ENCODE data around the gene SRRM1.

SRRM1 gene

GRCh38 chr1:24642481-24643362 is at the start of gene SRRM1:
SRRM1 (plus strand) TSS chr1:24643302; CDS start chr1:24643327, 25 bp downstream.
- DNase-seq, result peak; percentile 98

- no peak for DNase-seq
Measured at GRCh38 chr1:24594328-24594598, 48.8 kb upstream of the SRRM1 start.

GRCh38 chr1:24596401-24596880 is 46.7 kb upstream of the SRRM1 start:
- DNase-seq, result no peak

DNA sequence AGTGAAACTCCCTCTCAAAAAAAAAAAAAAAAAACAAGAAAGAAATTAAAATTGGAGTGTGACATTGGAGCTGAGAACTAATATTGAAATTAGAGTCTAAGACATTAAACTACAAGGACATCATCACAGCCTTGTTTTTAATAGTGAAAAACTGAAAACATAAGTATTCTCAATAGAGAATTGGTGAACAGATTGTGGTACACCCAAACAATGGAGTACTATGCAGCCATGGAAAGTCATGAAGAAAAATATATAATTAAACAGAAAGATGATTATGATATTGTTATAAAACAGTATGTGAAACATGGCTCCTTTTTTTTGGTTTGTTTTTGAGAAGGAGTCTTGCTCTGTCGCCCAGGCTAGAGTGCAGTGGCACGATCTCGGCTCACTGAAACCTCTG is 43.8 kb upstream of the SRRM1 start:
- no peak for DNase-seq

DNA sequence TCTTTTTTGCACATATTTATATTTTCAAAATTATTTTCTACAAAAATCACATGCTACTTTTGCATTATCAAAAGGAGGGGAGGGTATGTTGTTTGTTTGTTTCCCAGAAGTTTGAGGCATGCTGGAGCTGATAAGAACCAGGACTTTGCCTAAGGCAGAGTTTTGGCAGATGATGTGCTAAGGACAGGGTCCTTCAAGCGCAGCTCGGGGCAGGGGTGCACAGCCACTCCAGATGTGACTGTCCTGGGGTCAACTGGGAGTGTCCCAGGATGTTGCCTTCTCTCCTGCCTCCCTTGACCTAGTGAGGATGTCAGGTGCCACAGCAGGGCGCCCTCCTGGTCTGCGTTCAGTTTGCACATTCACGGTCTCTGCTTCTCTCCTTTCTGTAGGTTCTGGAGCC is 42.6 kb upstream of the SRRM1 start:
- no peak for DNase-seq

- no peak for DNase-seq
Measured at GRCh38 chr1:24605534-24606295, 37.4 kb upstream of the SRRM1 start.

GRCh38 chr1:24606296-24606605 is 36.9 kb upstream of the SRRM1 start:
- no peak for DNase-seq

DNA sequence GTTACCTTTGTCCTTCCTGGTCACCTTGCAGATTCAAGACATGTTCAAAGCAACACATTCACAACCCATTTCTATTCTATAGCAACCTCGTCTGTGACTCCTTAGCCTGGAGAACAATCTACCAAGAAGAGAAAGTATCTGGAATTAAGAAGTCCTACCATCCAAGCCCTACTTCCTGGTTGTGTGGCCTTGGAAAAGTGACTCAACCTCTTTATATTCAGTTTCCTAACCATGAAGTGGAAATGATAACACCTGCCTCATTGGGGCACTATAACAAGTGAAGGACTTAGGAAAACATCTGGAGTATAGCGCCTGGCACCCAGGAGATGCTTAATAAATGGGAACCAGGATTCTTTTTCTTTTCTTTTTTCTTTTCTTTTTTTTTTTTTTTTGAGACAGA is 36.5 kb upstream of the SRRM1 start:
- no peak for DNase-seq

GRCh38 chr1:24609949-24610517 is 33.1 kb upstream of the SRRM1 start:
- no peak for DNase-seq

- DNase-seq, result no peak
Measured at GRCh38 chr1:24619376-24619775, 23.7 kb upstream of the SRRM1 start.

DNA sequence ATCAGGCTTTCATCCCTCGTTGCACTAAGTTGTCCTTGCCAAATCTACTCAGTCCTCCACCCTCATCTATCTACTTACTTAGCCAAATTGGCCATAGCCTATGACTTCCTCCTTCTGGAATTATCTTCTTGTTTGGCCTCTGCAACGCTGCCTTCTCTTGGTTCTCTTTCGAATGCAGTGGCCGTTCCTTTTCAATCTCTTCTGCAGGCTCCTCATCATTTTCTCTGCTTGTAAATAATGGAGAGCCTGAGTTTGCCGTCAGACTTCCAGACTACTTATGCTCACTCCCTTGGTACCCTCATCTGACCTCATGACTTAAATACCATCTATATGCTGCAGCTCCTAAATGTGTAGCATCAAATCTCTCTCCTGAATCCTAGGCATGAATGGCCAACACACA is 22.4 kb upstream of the SRRM1 start:
- no peak for DNase-seq

GRCh38 chr1:24621121-24621520 is 22.0 kb upstream of the SRRM1 start:
- DNase-seq, result no peak

GRCh38 chr1:24622218-24622617 is 20.9 kb upstream of the SRRM1 start:
- DNase-seq, result no peak

DNA sequence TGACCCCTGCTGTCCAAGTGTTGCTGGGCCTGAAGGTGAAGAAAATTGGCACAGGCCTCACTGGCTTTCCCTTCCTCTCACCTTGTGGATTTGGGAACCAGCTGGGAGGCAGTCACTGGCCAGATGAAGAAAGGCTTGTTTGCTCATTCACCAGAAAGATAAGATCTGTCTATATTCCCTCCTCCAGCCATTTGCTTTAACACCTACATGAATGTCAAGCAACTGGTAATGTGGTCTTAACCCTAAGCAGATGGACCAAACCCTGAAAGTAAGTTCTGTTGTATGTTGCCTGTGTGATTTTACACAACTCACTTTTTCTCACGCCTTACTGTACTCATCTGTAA is 10.3 kb upstream of the SRRM1 start:
- DNase-seq, result no peak

- DNase-seq, result no peak
Measured at GRCh38 chr1:24635195-24635843, 7.8 kb upstream of the SRRM1 start.

DNA sequence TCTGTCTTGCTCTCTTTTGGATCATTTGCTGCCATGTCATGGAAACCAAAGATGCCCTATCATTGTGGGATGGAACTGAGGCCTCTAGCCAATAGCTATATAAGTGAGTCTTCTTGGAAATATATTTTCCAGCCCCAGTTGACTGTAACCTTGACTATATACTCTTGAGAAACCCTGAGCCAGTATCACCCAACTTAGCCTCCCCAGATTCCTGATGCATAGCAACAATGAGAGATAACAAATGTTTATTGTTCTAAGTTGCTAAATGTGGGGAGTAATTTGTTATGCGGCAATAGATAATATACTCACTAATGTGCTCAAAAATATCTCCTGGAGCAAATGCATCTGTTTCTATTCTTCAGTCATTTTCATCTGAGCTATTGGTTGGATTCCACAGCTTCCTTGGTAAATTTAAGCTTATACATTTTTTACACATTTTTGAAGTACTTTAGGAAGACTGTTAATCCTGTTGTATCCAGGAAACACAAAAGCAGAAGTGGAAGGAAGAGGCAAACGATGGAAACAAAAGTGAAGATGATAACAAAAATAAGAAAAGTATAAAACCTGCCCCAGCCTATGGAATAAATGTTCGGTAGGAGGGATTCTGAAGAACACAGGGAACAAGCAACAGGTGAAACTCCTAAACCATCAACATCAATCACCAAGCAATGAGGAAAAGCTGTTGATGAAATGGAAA is 6.3 kb upstream of the SRRM1 start:
- DNase-seq, result no peak

- no peak for DNase-seq
Measured at GRCh38 chr1:24639094-24639493, 4.0 kb upstream of the SRRM1 start.

DNA sequence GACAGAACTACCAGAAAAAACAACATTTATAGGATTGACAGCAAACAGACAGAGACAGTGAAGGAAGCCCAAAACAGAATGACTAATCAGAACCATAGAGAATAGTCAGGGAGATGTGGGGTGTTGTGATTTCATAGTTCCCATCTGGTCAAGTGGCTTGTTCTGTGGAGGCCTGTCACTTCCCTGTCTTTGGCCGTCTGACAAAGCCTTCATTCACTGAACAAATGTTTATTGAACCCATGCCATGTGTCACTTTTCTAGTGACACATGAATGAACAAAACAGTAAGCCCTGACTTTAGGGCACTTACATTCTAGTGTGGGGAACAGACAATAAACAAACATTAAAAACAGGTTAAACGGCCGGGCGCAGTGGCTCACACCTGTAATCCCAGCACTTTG is 3.2 kb upstream of the SRRM1 start:
- no peak for DNase-seq

GRCh38 chr1:24640288-24640687 is 2.8 kb upstream of the SRRM1 start:
- DNase-seq, result no peak

DNA sequence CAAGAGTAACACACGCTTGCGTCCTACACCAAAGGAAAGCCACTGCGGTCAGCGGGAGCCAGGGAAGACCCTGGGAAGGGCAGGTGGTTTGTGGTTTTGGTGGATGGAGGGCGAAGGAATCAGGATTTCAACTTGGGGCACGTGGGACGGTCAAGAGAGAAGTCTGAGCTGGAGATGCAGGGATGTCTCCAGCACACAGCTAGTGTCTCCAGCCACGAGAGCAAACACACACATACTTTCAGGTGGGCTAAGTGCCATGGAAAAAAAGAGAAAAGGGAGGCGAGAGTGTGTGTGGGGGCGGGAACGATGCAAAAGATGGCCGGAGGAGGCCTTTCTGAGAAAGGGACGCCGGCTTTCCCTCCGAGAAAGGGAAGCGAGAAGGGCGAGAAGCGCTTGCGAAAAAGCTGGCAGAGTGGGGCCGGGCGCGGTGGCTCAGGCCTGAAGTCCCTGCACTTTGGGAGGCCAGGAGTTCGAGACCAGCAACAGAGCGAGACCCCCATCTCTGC is 1.4 kb upstream of the SRRM1 start:
- peak; percentile 76 for DNase-seq

DNA sequence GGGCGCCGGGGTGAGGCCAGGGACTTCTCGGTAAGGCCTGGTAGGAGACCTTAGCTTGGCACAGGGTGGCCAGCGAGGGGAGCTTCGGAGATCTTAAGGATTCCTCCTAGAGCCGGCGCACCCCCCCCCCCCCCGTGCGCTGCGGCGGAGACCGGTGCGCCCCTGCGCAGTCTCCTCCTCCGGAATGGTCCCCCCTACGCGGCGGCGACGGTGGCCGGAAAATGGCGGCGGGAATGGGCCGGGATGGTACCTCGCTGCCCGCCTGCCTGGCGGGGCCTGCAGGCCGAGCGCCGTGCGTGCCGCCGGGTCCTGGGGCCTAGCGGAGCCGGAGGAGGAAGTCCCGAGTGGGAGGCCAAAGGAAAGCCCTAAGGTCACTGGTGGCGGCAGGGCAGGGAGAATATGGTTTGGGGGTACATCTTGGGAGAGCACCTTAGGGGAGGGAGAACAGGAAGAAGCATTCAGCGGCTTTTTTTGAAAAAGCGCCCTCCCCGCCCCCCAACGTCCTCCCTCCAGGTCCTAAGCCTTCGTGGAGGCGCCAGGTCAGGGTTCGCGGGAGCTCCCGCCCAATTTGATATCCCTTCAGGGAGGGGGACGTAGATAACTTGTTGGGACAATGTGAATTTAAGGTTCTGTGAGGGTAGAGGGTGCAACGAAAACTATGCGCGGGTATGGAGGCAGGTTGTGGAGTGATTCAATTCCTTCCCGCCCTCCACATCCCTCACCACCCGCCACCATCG is 429 bp downstream of the SRRM1 start:
- DNase-seq, result no peak

GRCh38 chr1:24644100-24644384 is 940 bp downstream of the SRRM1 start:
- DNase-seq, result no peak
